Hepatocyte (in vitro differentiated cells): ENCODE measurements around the gene THY1. TPM values are rescaled to one million over a fixed set of nuclear protein-coding genes. Genes with fewer than 3 reads are reported as not detected.

Experiments used
- DNase-seq: peaks from one replicate; pipeline ENCODE4 v3.0.0-alpha.2; 2016; ENCODE audit warnings: low spot score
- H2AFZ ChIP-seq: fragments of 200-600 bp; sonication (generic); 2 replicates; pipeline ENCODE4 v1.6.0; 2016; ENCODE audit warnings: antibody characterized with exemption, mild to moderate bottlenecking
- H3K27ac ChIP-seq: fragments of 200-600 bp; sonication (generic); 2 replicates; pipeline ENCODE4 v1.5.1; 2016; ENCODE audit warnings: mild to moderate bottlenecking
- H3K27me3 ChIP-seq: fragments of 200-600 bp; sonication (generic); 2 replicates; pipeline ENCODE4 v1.6.1; 2016
- H3K36me3 ChIP-seq: fragments of 200-600 bp; sonication (generic); replicated peaks from 2 replicates; pipeline ENCODE4 v1.5.1; 2016; ENCODE audit warnings: low read depth; ENCODE audit not compliant: insufficient read depth
- H3K4me1 ChIP-seq: fragments of 200-600 bp; sonication (generic); 2 replicates; pipeline ENCODE4 v1.5.1; 2016; ENCODE audit warnings: mild to moderate bottlenecking, moderate library complexity; ENCODE audit not compliant: insufficient read depth
- H3K4me2 ChIP-seq: fragments of 200-600 bp; sonication (generic); 2 replicates; pipeline ENCODE4 v1.6.0; 2016
- H3K4me3 ChIP-seq: fragments of 200-600 bp; sonication (generic); 2 replicates; pipeline ENCODE4 v1.5.1; 2016; ENCODE audit warnings: mild to moderate bottlenecking
- H3K79me2 ChIP-seq: fragments of 200-600 bp; sonication (generic); 2 replicates; pipeline ENCODE4 v1.6.0; 2017; ENCODE audit warnings: mild to moderate bottlenecking
- H3K9me2 ChIP-seq: fragments of 200-600 bp; sonication (generic); replicated peaks from 2 replicates; pipeline ENCODE4 v1.6.0; 2017; ENCODE audit warnings: mild to moderate bottlenecking; ENCODE audit not compliant: insufficient read depth
- H3K9me3 ChIP-seq: fragments of 200-600 bp; sonication (generic); 2 replicates; pipeline ENCODE4 v1.5.1; 2016; ENCODE audit warnings: low read depth, mild to moderate bottlenecking
- H4K20me1 ChIP-seq: fragments of 200-600 bp; sonication (generic); 2 replicates; pipeline ENCODE4 v1.6.0; 2016; ENCODE audit warnings: mild to moderate bottlenecking; ENCODE audit not compliant: insufficient read depth, poor library complexity, severe bottlenecking
- CTCF ChIP-seq: fragments of 200-600 bp; sonication (generic); IDR thresholded peaks from 2 replicates; pipeline ENCODE4 v1.5.1; 2016; ENCODE audit warnings: antibody characterized with exemption, mild to moderate bottlenecking; ENCODE audit not compliant: poor library complexity
- EZH2 ChIP-seq: fragments of 200-600 bp; sonication (generic); IDR thresholded peaks from 2 replicates; pipeline ENCODE4 v1.6.1; 2016; ENCODE audit warnings: antibody characterized with exemption, mild to moderate bottlenecking, borderline replicate concordance
- EZH2phosphoT487 ChIP-seq: fragments of 200-600 bp; sonication (generic); IDR thresholded peaks from one replicate; pipeline ENCODE4 v1.6.1; 2018; ENCODE audit warnings: antibody characterized with exemption, mild to moderate bottlenecking, low read depth, moderate library complexity; ENCODE audit not compliant: unreplicated experiment, severe bottlenecking
- WGBS: methylation state at CpG from one replicate; pipeline ENCODE4 v1.1.6; 2016; ENCODE audit warnings: low lambda C conversion rate; ENCODE audit errors: missing lambda C conversion rate; 5-methylcytosine and 5-hydroxymethylcytosine counted together
- polyA plus RNA-seq: library from polyadenylated mRNA; unstranded; fragments of >200 nt; fragmentation: Nextera tagmentation; extraction: Ambion mirVana; gene quantifications from 2 replicates; pipeline ENCODE4 v1.2.1, GENCODE V29; 2016
- total RNA-seq: library from RNA; depleted of rRNA; stranded (reverse); fragments of >200 nt; gene quantifications from 2 replicates; pipeline ENCODE4 v1.2.3, GENCODE V29; 2014

THY1 gene
- total and polyA plus RNA-seq, 2 experiments from 2014 or later = 52.1 to 156 TPM

- Histone ChIP-seq H2AFZ (no peak overlapping the region), H3K4me3 (no peak overlapping the region), H3K9me2 (no peaks in the 10 kb centered on the region), H3K9me3 (no peaks in the 10 kb centered on the region), H4K20me1 (no peaks in the 10 kb centered on the region), H3K36me3 (no peaks in the 10 kb centered on the region), H3K4me2 (no peak overlapping the region), H3K4me1 (peaks cover 4% of the 10 kb centered on the region), H3K27me3 (no peaks in the 10 kb centered on the region), H3K79me2 (no peaks in the 10 kb centered on the region), H3K27ac (no peak overlapping the region)
- WGBS = 88% methylated on average over 2 of the region's 2 CpGs
- no peak for DNase-seq
- TF ChIP-seq EZH2phosphoT487 = no peak
These were observed 13.7 kb upstream of the THY1 start for GRCh38 chr11:119436711-119437110.

GRCh38 chr11:119436093-119436492, 13.1 kb upstream of the THY1 start:
- H3K4me2 ChIP-seq = no peak overlapping the region
- DNase-seq = no peak

GRCh38 chr11:119434591-119435330, 11.8 kb upstream of the THY1 start:
- TF ChIP-seq EZH2 (no peak), EZH2phosphoT487 (no peak), CTCF (no peak)
- 92% methylated on average over 1 of the region's 1 CpG for WGBS
- no peak overlapping the region for H3K4me2 ChIP-seq

More at GRCh38 chr11:119436093-119436492, 13.1 kb upstream of the THY1 start:
- Histone ChIP-seq H3K4me3 (no peak overlapping the region), H4K20me1 (no peaks in the 10 kb centered on the region), H3K9me2 (no peaks in the 10 kb centered on the region), H3K9me3 (no peaks in the 10 kb centered on the region), H3K27ac (no peak overlapping the region), H2AFZ (no peak overlapping the region), H3K79me2 (no peaks in the 10 kb centered on the region), H3K4me1 (peaks cover 4% of the 10 kb centered on the region), H3K36me3 (no peaks in the 10 kb centered on the region), H3K27me3 (no peaks in the 10 kb centered on the region)
- TF ChIP-seq CTCF (no peak), EZH2 (no peak), EZH2phosphoT487 (no peak)
- WGBS = 86% methylated on average over 7 of the region's 7 CpGs

GRCh38 chr11:119433358-119433725, 10.4 kb upstream of the THY1 start:
- DNase-seq = no peak
- TF ChIP-seq EZH2 = no peak
- TF ChIP-seq CTCF = no peak
- TF ChIP-seq EZH2phosphoT487 = no peak
- WGBS = 40% methylated on average over 1 of the region's 1 CpG
- no peaks in the 10 kb centered on the region for H3K9me3 ChIP-seq
- no peaks in the 10 kb centered on the region for H4K20me1 ChIP-seq
- no peak overlapping the region for H3K27ac ChIP-seq
- no peaks in the 10 kb centered on the region for H3K36me3 ChIP-seq
- H3K4me2 ChIP-seq = peak overlapping the region; percentile 59
- no peak overlapping the region for H3K4me3 ChIP-seq
- peaks cover 4% of the 10 kb centered on the region for H3K4me1 ChIP-seq
- H3K79me2 ChIP-seq = no peaks in the 10 kb centered on the region
- no peaks in the 10 kb centered on the region for H3K27me3 ChIP-seq
- H3K9me2 ChIP-seq = no peaks in the 10 kb centered on the region
- H2AFZ ChIP-seq = no peak overlapping the region

More at GRCh38 chr11:119434591-119435330, 11.8 kb upstream of the THY1 start:
- Histone ChIP-seq H3K4me3 (no peak overlapping the region), H3K4me1 (peaks cover 4% of the 10 kb centered on the region), H3K27ac (no peak overlapping the region), H3K27me3 (no peaks in the 10 kb centered on the region), H3K79me2 (no peaks in the 10 kb centered on the region), H2AFZ (no peak overlapping the region), H3K9me2 (no peaks in the 10 kb centered on the region), H3K9me3 (no peaks in the 10 kb centered on the region), H3K36me3 (no peaks in the 10 kb centered on the region), H4K20me1 (no peaks in the 10 kb centered on the region)
- DNase-seq = no peak
